ENCODE data around the gene REXO5.

Gene REXO5

GRCh38 chr16:20812510-20812909 lies 6.2 kb downstream of the REXO5 start:
- Histone ChIP-seq H3K27ac (no peak overlapping the region), H3K9ac (no peak overlapping the region), H4K20me1 (ENCODE audit: insufficient read depth) (no peaks in the 10 kb centered on the region), H3K4me2 (no peak overlapping the region), H3K36me3 (ENCODE audit: insufficient read depth) (no peaks in the 10 kb centered on the region), H3K27me3 (ENCODE audit: insufficient read depth, low read depth) (no peaks in the 10 kb centered on the region), H3K4me3 (IDR thresholded peaks at IDR 0.05; ENCODE audit: insufficient read depth, low read depth, low read length) (no peak overlapping the region), H3K4me1 (ENCODE audit: low read depth, poor library complexity, severe bottlenecking) (peaks cover 8% of the 10 kb centered on the region), H3K79me2 (ENCODE audit: insufficient read depth, low read depth) (no peaks in the 10 kb centered on the region; the same call in 1 of the 2 replicates), H2AFZ (ENCODE audit: low read depth) (no peak overlapping the region)
- TF ChIP-seq CTCF (conservative IDR thresholded peaks at IDR 0.05; ENCODE audit: low read depth, low read length) = no peak

GRCh38 chr16:20814784-20815183 lies 8.5 kb downstream of the REXO5 start:
- Histone ChIP-seq H3K9ac (no peak overlapping the region), H3K4me2 (no peak overlapping the region), H3K27ac (no peak overlapping the region), H3K36me3 (ENCODE audit: insufficient read depth) (no peaks in the 10 kb centered on the region), H3K79me2 (ENCODE audit: insufficient read depth, low read depth) (no peaks in the 10 kb centered on the region), H3K4me3 (IDR thresholded peaks at IDR 0.05; ENCODE audit: insufficient read depth, low read depth, low read length) (no peak overlapping the region), H2AFZ (ENCODE audit: low read depth) (no peak overlapping the region), H4K20me1 (ENCODE audit: insufficient read depth) (no peaks in the 10 kb centered on the region), H3K27me3 (ENCODE audit: insufficient read depth, low read depth) (no peaks in the 10 kb centered on the region), H3K4me1 (ENCODE audit: low read depth, poor library complexity, severe bottlenecking) (no peaks in the 10 kb centered on the region)
- no peak for TF ChIP-seq CTCF (conservative IDR thresholded peaks at IDR 0.05; ENCODE audit: low read depth, low read length)

- Histone ChIP-seq H2AFZ (ENCODE audit: low read depth) (no peak overlapping the region), H3K9ac (no peak overlapping the region), H3K4me3 (IDR thresholded peaks at IDR 0.05; ENCODE audit: insufficient read depth, low read depth, low read length) (no peak overlapping the region), H3K4me2 (no peak overlapping the region), H3K27ac (no peak overlapping the region), H3K27me3 (ENCODE audit: insufficient read depth, low read depth) (no peaks in the 10 kb centered on the region), H3K4me1 (ENCODE audit: low read depth, poor library complexity, severe bottlenecking) (no peaks in the 10 kb centered on the region), H4K20me1 (ENCODE audit: insufficient read depth) (no peaks in the 10 kb centered on the region; the same call in 1 of the 2 replicates), H3K36me3 (ENCODE audit: insufficient read depth) (no peaks in the 10 kb centered on the region), H3K79me2 (ENCODE audit: insufficient read depth, low read depth) (no peaks in the 10 kb centered on the region)
- no peak for TF ChIP-seq CTCF (conservative IDR thresholded peaks at IDR 0.05; ENCODE audit: low read depth, low read length)
Measured at GRCh38 chr16:20818929-20819585, 12.7 kb downstream of the REXO5 start.

- Histone ChIP-seq H3K27me3 (ENCODE audit: insufficient read depth, low read depth) (no peaks in the 10 kb centered on the region), H4K20me1 (ENCODE audit: insufficient read depth) (no peaks in the 10 kb centered on the region; the same call in 1 of the 2 replicates), H3K4me1 (ENCODE audit: low read depth, poor library complexity, severe bottlenecking) (no peaks in the 10 kb centered on the region), H2AFZ (ENCODE audit: low read depth) (no peak overlapping the region), H3K4me2 (no peak overlapping the region), H3K4me3 (IDR thresholded peaks at IDR 0.05; ENCODE audit: insufficient read depth, low read depth, low read length) (no peak overlapping the region), H3K79me2 (ENCODE audit: insufficient read depth, low read depth) (no peaks in the 10 kb centered on the region), H3K27ac (no peak overlapping the region), H3K9ac (no peak overlapping the region), H3K36me3 (ENCODE audit: insufficient read depth) (no peaks in the 10 kb centered on the region)
- TF ChIP-seq CTCF (conservative IDR thresholded peaks at IDR 0.05; ENCODE audit: low read depth, low read length) = no peak
Measured at GRCh38 chr16:20821682-20822081, 15.4 kb downstream of the REXO5 start.

All from KMS-11 (cell line).